K562 (cell line): ENCODE data around the gene ZNF236. TPM values are rescaled to one million over a fixed set of nuclear protein-coding genes. Genes with fewer than 3 reads are reported as not detected.

Experiments
- ATAC-seq: fragments of 200-7000 bp; cut with Tn5 transposase; 3 replicates; pipeline ENCODE4 v1.9.1; 2020; ENCODE audit warnings: moderate library complexity
- BruUV-seq: library from RNA; stranded (reverse); fragments of 400-500 nt; replicated peaks from 2 replicates; lab custom pipeline; 2021; lab: Mats Ljungman, UMichigan
- CTCF ChIA-PET: fragments of 300-600 bp; formaldehyde crosslinking; extraction: SDS; loops from one replicate; lab custom pipeline; 2021; ENCODE audit warnings: low intra/inter-chr PET ratio; lab: Yijun Ruan, JAX
- POLR2A ChIA-PET: fragments of 300-600, 350-650 bp; sonication (Branson Sonifier 250); formaldehyde crosslinking; extraction: SDS; loops from one replicate; lab custom pipeline; 2021; ENCODE audit warnings: antibody characterized with exemption, inconsistent platforms; lab: Yijun Ruan, JAX
- DNase-seq, 4 experiments: peaks; one replicate each; pipeline versions ENCODE4 v3.0.0 to v3.0.0-alpha.2; 2011 to 2018; ENCODE audit warnings: low spot score in 3 of 4, mixed read lengths in 3 of 4; ENCODE audit errors: extremely low read depth in 1 of 4
- FAIRE-seq: peaks from 2 replicates; lab custom pipeline; 2011; peaks lifted over from hg19 to GRCh38; lab: Jason Lieb, UNC
- H2AFZ ChIP-seq: 2 replicates; pipeline ENCODE4 v1.6.0; 2011; ENCODE audit warnings: low read depth, low read length, control low read depth, inconsistent platforms
- H3K27ac ChIP-seq: fragments of 200-600 bp; 3 replicates; pipeline ENCODE4 v1.8.0; 2011; ENCODE audit warnings: low read depth, mild to moderate bottlenecking, control low read depth, inconsistent platforms, low read length, moderate library complexity, mixed read lengths; ENCODE audit errors: extremely low read depth
- H3K27me3 ChIP-seq, 2 experiments: fragments of 300-600 bp in 1 of 2; 2 replicates in 1 of 2; 3 replicates in 1 of 2; pipeline versions ENCODE4 v1.6.0 to v1.8.0; 2011; ENCODE audit warnings: inconsistent platforms in 2 of 2, low read length in 2 of 2, mild to moderate bottlenecking in 1 of 2, mixed read lengths in 1 of 2, moderate library complexity in 1 of 2; ENCODE audit not compliant: control insufficient read depth in 2 of 2, insufficient read depth in 2 of 2
- H3K36me3 ChIP-seq: fragments of 300-600 bp; 3 replicates; pipeline ENCODE4 v1.8.0; 2011; ENCODE audit warnings: mild to moderate bottlenecking, low read length, inconsistent platforms; ENCODE audit not compliant: control insufficient read depth, insufficient read depth
- H3K4me1 ChIP-seq, 2 experiments: fragments of 200-600 bp in 1 of 2; replicated peaks in 1 of 2; 2 replicates in 1 of 2; 3 replicates in 1 of 2; pipeline versions ENCODE4 v1.5.1 to v1.8.0; 2011; ENCODE audit warnings: inconsistent platforms in 2 of 2, low read length in 2 of 2, mild to moderate bottlenecking in 1 of 2, mixed read lengths in 1 of 2, moderate library complexity in 1 of 2; ENCODE audit not compliant: control insufficient read depth in 2 of 2, insufficient read depth in 2 of 2
- H3K4me2 ChIP-seq: 2 replicates; pipeline ENCODE4 v1.6.1; 2011; ENCODE audit warnings: low read length, control low read depth, inconsistent platforms, mixed read lengths; ENCODE audit not compliant: insufficient read depth
- H3K4me3 ChIP-seq: fragments of 200-600 bp; sonication (generic), shearing (Covaris generic); 2 replicates; pipeline ENCODE4 v1.5.1; 2016; ENCODE audit warnings: control low read depth, inconsistent platforms
- H3K79me2 ChIP-seq: fragments of 200-600 bp; 3 replicates; pipeline ENCODE4 v1.8.0; 2011; ENCODE audit warnings: low read length, inconsistent platforms; ENCODE audit not compliant: control insufficient read depth, insufficient read depth
- H3K9ac ChIP-seq, 2 experiments: 2 replicates each; pipeline versions ENCODE4 v1.6.0 to v1.6.1; 2011; ENCODE audit warnings: low read depth in 2 of 2, low read length in 2 of 2, control low read depth in 1 of 2, inconsistent platforms in 1 of 2, mild to moderate bottlenecking in 1 of 2, mixed read lengths in 1 of 2; ENCODE audit not compliant: insufficient read depth in 1 of 2
- H3K9me1 ChIP-seq: one replicate; pipeline ENCODE4 v1.6.0; 2011; ENCODE audit warnings: inconsistent platforms, mild to moderate bottlenecking, low read length, moderate library complexity; ENCODE audit not compliant: control insufficient read depth, insufficient read depth
- H3K9me3 ChIP-seq: replicated peaks from 2 replicates; pipeline ENCODE4 v1.5.1; 2011; ENCODE audit warnings: low read depth, low read length, inconsistent platforms; ENCODE audit not compliant: control insufficient read depth, insufficient read depth
- H4K20me1 ChIP-seq: replicated peaks from 2 replicates; pipeline ENCODE4 v1.6.1; 2011; ENCODE audit warnings: low read length, inconsistent platforms, mixed read lengths; ENCODE audit not compliant: control insufficient read depth, insufficient read depth
- ARID2 ChIP-seq: fragments of 450-650 bp; IDR thresholded peaks from 2 replicates; pipeline ENCODE4 v1.6.1; 2017; ENCODE audit warnings: antibody characterized with exemption, mild to moderate bottlenecking
- BACH1 ChIP-seq: fragments of 200-800 bp; sonication (Bioruptor generic); IDR thresholded peaks from 2 replicates; pipeline ENCODE4 v1.6.1; 2016; ENCODE audit warnings: missing genetic modification characterization, missing compliant biosample characterization
- CTCF ChIP-seq, 3 experiments: IDR thresholded peaks in 2 of 3; conservative IDR thresholded peaks in 1 of 3; 2 replicates each; pipeline ENCODE4 v1.5.1; 2011 to 2012; ENCODE audit warnings: low read length in 3 of 3, mild to moderate bottlenecking in 3 of 3, control low read depth in 2 of 3, improper control_type of control experiment in 1 of 3, inconsistent platforms in 1 of 3, low read depth in 1 of 3, mixed read lengths in 1 of 3, moderate library complexity in 1 of 3; ENCODE audit not compliant: insufficient read depth in 2 of 3
- GABPB1 ChIP-seq: sonication (generic); formaldehyde crosslinking; IDR thresholded peaks from 2 replicates; pipeline ENCODE4 v1.8.0; 2022; ENCODE audit warnings: mild to moderate bottlenecking, missing genetic modification reagents
- JUNB ChIP-seq: fragments of 450-650 bp; formaldehyde crosslinking; conservative IDR thresholded peaks from 2 replicates; pipeline ENCODE4 v1.4.0; 2020; ENCODE audit warnings: mild to moderate bottlenecking
- MAFK ChIP-seq: IDR thresholded peaks from 2 replicates; pipeline ENCODE4 v1.6.1; 2011; ENCODE audit warnings: low read length, improper control_type of control experiment
- MIER1 ChIP-seq: fragments of 450-650 bp; IDR thresholded peaks from 2 replicates; pipeline ENCODE4 v1.6.1; 2016; ENCODE audit warnings: antibody characterized with exemption, mild to moderate bottlenecking, low read depth
- MTA1 ChIP-seq: fragments of 450-650 bp; IDR thresholded peaks from 2 replicates; pipeline ENCODE4 v1.6.1; 2017; ENCODE audit warnings: borderline replicate concordance
- MYBL2 ChIP-seq, 2 experiments: fragments of 450-650 bp in 1 of 2; sonication (generic) in 1 of 2; formaldehyde crosslinking in 1 of 2; IDR thresholded peaks; 2 replicates each; pipeline versions ENCODE4 v1.6.1 to v1.8.1; 2017 to 2022; ENCODE audit warnings: borderline replicate concordance in 1 of 2, inconsistent platforms in 1 of 2, low read depth in 1 of 2, mild to moderate bottlenecking in 1 of 2, missing genetic modification reagents in 1 of 2, moderate library complexity in 1 of 2
- PCBP2 ChIP-seq: fragments of 200-400 bp; formaldehyde crosslinking; IDR thresholded peaks from 2 replicates; pipeline ENCODE4 v1.6.1; 2018; ENCODE audit warnings: low read length, low read depth, mild to moderate bottlenecking, moderate library complexity; ENCODE audit not compliant: poor library complexity, severe bottlenecking
- PRMT5 ChIP-seq: sonication (generic); formaldehyde crosslinking; IDR thresholded peaks from 2 replicates; pipeline ENCODE4 v1.5.0; 2020; ENCODE audit warnings: missing genetic modification reagents
- RBM17 ChIP-seq: fragments of 200-400 bp; formaldehyde crosslinking; IDR thresholded peaks from 2 replicates; pipeline ENCODE4 v1.6.1; 2017; ENCODE audit warnings: low read depth, mild to moderate bottlenecking, low read length, borderline replicate concordance
- TCF3 ChIP-seq: sonication (generic); formaldehyde crosslinking; IDR thresholded peaks from 2 replicates; pipeline ENCODE4 v1.4.0; 2020; ENCODE audit warnings: mild to moderate bottlenecking, missing genetic modification reagents
- THRA ChIP-seq: fragments of 450-650 bp; IDR thresholded peaks from 2 replicates; pipeline ENCODE4 v1.6.1; 2017; ENCODE audit warnings: mild to moderate bottlenecking, moderate library complexity
- ZNF121 ChIP-seq: sonication (generic); formaldehyde crosslinking; conservative IDR thresholded peaks from 2 replicates; pipeline ENCODE4 v1.8.0; 2022; ENCODE audit warnings: missing genetic modification reagents
- ZNF133 ChIP-seq: fragments of 250-450 bp; sonication (Bioruptor Pico); IDR thresholded peaks from 2 replicates; pipeline ENCODE4 v1.4.0; 2020; ENCODE audit warnings: mild to moderate bottlenecking
- WGBS: fragments of 100-300 bp; shearing (Covaris generic); methylation state at CpG from one replicate; pipeline ENCODE4 v1.1.6; 2016; ENCODE audit warnings: low coverage, mixed read lengths; ENCODE audit not compliant: insufficient coverage; ENCODE audit errors: missing lambda C conversion rate; 5-methylcytosine and 5-hydroxymethylcytosine counted together
- in situ Hi-C: fragments of 300-500 bp; cut with MboI; formaldehyde crosslinking; loops from 4 replicates; pipeline ENCODE4 v1.15.0; 2018; ENCODE audit warnings: inconsistent platforms, mixed read lengths
- intact Hi-C: fragments of 100-400 bp; cut with micrococcal nuclease; formaldehyde crosslinking; loops from 2 replicates; pipeline ENCODE4 v1.14.2; 2022
- polyA plus RNA-seq, 8 experiments: library from polyadenylated mRNA; depleted of rRNA in 4 of 8; stranded (reverse) in 5 of 8; unstranded in 3 of 8; fragments of >200 nt; fragmentation: Nextera tagmentation in 2 of 8; fragmentation: Illumina TruSeq in 1 of 8; extraction: Ambion mirVana in 2 of 8; extraction: Trizol in 1 of 8; gene quantifications; 2 replicates each; pipeline versions ENCODE4 v1.2.1 to v1.2.3, GENCODE V29; 2011 to 2014; ENCODE audit warnings: inconsistent platforms in 1 of 8, missing spikeins in 1 of 8
- total RNA-seq, 7 experiments: library from RNA; depleted of rRNA in 6 of 7; stranded (reverse); fragments of >200 nt in 6 of 7; fragmentation: Illumina TruSeq in 2 of 7; extraction: Trizol in 2 of 7; gene quantifications; 2 replicates each; pipeline versions ENCODE4 v1.2.1 to v1.2.3, GENCODE V29; 2011 to 2021; ENCODE audit warnings: low replicate concordance in 1 of 7

ZNF236 gene
- total and polyA plus RNA-seq, 9 of the 15 experiments (the other 6 are each of a cell fraction or from before 2014, with no cell fraction given), result 0.35 to 8.7 (median 3.4) TPM

DNA sequence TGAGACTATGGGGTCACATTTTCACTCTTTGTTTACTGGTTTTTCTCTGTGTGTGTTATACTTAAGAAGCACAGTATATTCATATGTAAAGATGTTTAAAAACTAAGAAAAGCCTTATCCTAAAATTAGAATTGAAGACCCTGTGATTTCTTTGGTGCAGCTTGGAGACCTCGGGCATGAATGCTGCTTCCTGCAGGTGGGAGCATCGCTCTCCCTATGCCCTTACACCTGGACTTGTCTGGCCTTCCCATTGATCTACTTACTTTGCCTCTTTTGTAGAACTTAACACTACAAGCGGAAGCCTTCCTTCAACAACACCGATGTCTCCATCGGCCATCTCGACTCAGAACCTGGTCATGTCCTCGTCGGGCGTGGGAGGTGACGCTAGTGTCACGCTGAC, 114.5 kb downstream of the ZNF236 start:
- Histone ChIP-seq H3K79me2 (no peaks in the 10 kb centered on the region), H3K9me1 (no peaks in the 10 kb centered on the region), H3K9me3 (no peaks in the 10 kb centered on the region), H4K20me1 (no peaks in the 10 kb centered on the region), H3K4me1 (no peaks in the 10 kb centered on the region), H3K9ac (no peak overlapping the region), H3K4me2 (no peak overlapping the region), H2AFZ (no peak overlapping the region), H3K36me3 (peaks cover 28% of the 10 kb centered on the region; the same call in 2 of the 3 replicates), H3K27me3 (no peaks in the 10 kb centered on the region), H3K27ac (no peak overlapping the region), H3K4me3 (no peak overlapping the region)
- FAIRE-seq (no peak), ATAC-seq (no peak), DNase-seq (no peak)
- WGBS, result 88% methylated on average over 8 of the region's 11 CpGs
- TF ChIP-seq JUNB (CRISPR knock-in tag) (no peak), ZNF133 (CRISPR knock-in tag) (no peak), THRA (no peak), MTA1 (no peak), MIER1 (no peak), CTCF (IDR thresholded peaks at IDR 0.05 in 2 of 3, conservative IDR thresholded peaks at IDR 0.05 in 1 of 3; ENCODE audit: insufficient read depth in 2 of 3, low read depth in 1 of 3, low read length in 3 of 3) (no peak), ARID2 (no peak), GABPB1 (no peak), PRMT5 (CRISPR knock-in tag) (no peak), PCBP2 (no peak), TCF3 (CRISPR knock-in tag) (no peak), BACH1 (tag) (no peak), MAFK (no peak), MYBL2 (IDR thresholded peaks at IDR 0.05; ENCODE audit: low read depth) (no peak), MYBL2 (CRISPR knock-in tag; IDR thresholded peaks at IDR 0.05; ENCODE audit: borderline replicate concordance) (no peak), RBM17 (no peak), ZNF121 (CRISPR knock-in tag) (no peak)
- BruUV-seq, result no TSS peak
- in situ Hi-C loops (no loop called here), intact Hi-C loops (no loop called here)
- ChIA-PET POLR2A (no interaction called here), CTCF (no interaction called here)
